DMS53 treated with DMSO at 0.1 percent for 48 hours (cell line): ENCODE measurements around the gene ZNF207.
A peak's percentile ranks its signal among the peaks of the same experiment; 100 is the strongest.
"Not testable (repeated sequence)": the region's sequence is repeated elsewhere in the genome, so short reads cannot be mapped to it uniquely, and the experiment has no call there.

Source experiments
- DNase-seq: peaks from one replicate; lab custom pipeline; 2025; ENCODE audit not compliant: unreplicated experiment; lab: John Stamatoyannopoulos, UW

The ZNF207 gene

DNA sequence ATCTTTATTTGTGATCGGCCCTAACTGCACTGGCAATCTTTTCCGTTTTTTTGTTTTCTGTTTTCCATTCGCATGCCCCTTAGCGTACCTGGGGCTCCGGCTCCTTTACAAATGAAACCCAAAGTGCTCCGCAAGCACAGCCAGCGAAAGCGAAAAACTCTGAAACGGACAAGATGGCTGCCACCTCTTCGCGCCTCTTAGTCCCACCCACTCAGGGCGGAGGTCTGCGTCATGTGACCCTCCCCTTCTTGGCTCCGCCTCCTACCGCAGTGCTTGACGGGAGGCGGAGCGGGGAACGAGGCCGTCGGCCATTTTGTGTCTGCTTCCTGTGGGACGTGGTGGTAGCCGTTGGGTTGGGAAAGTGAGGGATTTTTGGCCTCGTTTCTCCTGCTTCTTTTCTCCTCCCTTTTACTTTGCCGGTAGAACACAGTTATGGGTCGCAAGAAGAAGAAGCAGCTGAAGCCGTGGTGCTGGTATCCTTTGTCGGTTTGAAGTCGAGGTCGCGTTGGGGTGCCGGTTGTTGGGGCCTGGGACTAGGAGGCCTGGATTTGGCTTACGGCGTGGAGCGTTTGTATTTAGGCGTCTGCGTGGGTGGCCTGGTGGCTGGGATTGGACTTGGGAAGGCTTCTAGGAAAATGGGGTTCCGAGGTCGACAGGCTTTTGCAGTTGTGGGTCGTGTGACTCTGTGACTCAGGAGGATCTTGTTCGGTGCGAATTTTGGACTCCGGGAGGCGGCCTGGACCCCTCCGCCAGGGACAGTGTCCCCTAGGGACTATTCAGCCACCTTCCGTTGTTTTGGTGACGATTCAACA lies at the start of gene ZNF207:
Gene ZNF207 (plus strand): TSS at position 304 of the 812 bp plus-strand sequence. CDS start 129 bp downstream, at position 433.
- peak; percentile 82 for DNase-seq

DNA sequence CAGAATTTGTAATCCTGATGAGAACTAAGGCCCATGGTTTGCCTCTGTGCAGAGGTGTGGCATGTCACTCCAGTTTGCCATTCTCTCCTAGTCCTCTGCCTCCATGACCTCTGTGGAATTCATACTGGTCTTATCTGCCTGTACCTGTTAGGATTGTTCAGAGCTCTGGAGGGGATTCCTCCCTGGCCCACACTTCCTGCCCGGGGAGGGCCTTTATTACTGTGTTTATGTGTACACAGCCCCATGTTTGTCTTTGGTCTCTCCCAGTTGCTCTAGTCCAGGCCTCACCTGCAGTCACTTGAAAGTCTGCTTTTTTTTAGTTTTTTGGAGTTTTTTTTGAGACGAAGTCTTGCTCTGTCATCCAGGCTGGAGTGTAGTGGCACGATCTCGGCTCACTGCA lies 47.9 kb upstream of the ZNF207 start:
- DNase-seq = peak; percentile 56

DNA sequence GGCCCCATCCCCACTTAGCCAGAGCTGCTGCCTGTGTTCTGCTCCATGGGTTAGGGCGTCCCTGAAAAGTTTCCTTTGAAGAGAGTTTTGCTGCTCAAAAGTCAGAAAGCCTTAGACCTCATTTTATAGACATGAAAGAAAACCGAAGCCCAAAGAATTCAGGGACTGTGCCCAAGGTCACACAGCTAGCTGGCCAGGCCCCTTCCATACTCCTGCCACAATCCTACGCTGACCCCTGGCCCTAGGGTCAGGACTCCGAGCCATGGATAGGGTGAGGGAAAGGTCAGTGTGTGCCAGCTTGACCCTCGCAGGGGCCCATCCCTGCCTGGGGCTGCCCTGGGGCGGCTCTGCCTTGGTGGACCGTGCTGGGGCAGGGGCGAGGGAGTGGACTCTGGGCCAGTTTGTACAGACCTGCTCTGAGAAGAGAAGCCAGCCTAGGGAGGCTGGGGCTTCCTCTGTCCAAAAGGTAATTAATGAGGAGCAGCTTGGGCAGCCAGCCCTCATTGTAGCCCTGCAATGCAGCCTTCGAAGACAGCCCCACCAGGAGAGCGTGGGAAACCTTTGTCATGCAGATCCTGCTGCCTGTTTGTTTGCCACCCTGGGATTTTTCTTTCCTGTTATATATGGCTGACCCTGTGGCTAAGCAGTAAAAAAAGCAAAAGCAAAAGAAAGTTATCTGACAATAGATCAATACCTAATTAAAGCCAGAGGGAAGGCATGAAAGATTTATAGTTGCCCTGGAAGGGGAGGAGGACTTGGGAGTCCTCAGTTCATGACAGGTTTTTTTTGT lies 46.9 kb upstream of the ZNF207 start:
- no peak for DNase-seq

DNA sequence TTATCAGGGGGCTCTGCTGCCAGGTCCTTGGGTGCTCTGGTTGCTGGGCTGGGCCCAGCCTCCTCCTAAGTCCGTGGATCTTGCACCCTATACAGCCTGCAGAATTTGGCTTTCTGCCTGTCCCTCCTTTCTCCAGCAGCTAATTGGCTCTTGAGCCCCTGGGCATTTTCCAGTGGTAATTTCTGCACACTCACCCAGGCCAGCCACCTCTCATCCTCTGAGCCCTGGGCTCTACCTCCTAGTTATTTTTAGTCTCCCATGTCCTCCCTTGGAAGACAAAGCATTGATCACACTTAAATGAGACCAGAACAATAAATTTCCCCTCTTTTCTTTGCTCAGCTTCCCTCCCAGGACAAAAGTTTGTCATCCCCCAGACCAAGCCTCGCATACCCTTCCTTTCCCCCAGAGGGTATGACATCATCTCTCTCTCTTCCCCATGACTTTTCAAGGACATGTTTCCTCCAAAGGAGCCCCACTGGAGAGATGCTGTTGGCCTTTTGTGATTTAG lies 46.1 kb upstream of the ZNF207 start:
- no peak for DNase-seq

GRCh38 chr17:32305049-32305448 lies 44.9 kb upstream of the ZNF207 start:
- DNase-seq = no peak

DNA sequence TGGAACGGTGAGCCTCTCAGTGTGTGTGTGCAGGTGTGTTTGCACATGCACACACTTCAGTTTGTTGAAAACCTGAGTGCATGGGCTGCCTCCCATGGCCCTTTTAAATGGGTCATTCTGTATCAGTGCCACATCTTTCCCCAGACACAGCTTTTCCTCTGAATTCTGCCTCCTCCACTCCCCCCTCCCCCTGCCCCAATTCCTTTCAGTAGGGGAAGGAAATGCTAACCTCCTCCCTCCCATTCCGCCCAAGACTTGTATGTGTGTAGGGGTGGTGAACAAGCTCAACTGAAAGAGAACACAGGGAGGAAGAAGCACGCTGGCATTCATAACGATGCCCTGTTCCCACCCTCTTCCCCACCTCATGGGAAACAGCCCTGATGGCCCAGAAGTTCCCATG lies 42.3 kb upstream of the ZNF207 start:
- peak; percentile 12 for DNase-seq

DNA sequence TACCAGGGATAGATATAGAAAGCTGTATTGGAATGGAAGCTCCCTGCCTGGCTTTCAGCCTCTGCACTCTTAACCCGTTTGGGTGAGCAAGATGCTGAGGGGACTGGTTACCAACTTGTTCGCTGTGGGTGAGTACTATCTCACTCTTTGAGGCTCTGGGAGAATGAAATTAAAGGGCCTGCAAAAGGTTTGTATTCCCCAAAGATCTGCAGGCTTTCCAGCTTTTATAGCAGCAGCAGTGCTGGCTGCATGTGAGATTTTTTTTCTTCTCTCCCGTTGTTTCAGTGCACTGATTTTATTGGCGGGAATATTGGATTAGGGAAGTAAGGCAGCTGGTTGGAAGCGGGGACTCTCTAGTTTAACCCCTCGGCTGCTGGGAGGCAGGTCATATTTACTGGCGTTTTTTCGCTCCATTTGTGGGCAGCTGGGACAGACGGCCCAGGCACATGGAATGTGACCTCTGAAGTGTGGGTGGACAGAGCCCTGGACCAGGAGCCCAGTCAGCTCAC lies 38.9 kb upstream of the ZNF207 start:
- DNase-seq = no peak

DNA sequence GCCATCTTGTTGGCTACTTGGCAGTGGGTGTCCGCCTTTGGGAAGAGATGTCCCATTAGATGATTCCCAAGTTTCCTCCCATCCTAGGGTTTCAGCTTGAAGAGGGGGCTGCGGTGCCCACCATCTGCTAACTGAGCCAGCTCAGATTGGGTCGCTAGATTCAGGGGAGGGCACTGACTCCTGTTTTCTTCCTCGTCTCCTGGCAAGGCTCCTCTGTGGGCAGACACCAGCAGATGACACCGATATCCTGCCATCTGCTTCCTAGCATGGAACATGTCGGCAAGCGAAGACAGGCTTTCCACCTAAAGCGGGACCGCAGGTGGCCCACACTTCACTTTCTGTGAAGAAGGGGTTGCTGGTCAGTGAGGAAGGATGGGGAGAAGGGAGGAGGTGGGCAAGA lies 35.3 kb upstream of the ZNF207 start:
- no peak for DNase-seq

GRCh38 chr17:32315171-32315570 lies 34.8 kb upstream of the ZNF207 start:
- DNase-seq = no peak

DNA sequence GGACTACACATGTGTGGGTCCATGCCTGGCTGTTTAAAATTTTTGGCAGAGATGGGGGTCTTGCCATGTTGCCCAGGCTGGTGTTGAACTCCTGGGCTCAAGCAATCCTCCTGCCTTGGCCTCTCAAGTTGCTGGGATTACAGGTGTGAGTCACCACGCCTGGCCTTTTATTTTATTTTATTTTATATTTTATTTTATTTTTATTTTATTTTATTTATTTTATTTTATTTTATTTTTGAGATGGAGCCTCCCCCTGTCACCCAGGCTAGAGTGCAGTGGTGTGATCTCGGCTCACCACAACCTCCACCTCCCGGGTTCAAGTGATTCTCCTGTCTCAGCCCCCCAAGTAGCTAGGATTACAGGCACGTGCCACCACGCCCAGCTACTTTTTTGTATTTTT lies 33.3 kb upstream of the ZNF207 start:
- DNase-seq = not testable (repeated sequence)

- no peak for DNase-seq
Observed at GRCh38 chr17:32317353-32317752, 32.6 kb upstream of the ZNF207 start.

- no peak for DNase-seq
Observed at GRCh38 chr17:32318071-32318470, 31.9 kb upstream of the ZNF207 start.

- peak; percentile 33 for DNase-seq
Observed at GRCh38 chr17:32319548-32319905, 30.4 kb upstream of the ZNF207 start.

DNA sequence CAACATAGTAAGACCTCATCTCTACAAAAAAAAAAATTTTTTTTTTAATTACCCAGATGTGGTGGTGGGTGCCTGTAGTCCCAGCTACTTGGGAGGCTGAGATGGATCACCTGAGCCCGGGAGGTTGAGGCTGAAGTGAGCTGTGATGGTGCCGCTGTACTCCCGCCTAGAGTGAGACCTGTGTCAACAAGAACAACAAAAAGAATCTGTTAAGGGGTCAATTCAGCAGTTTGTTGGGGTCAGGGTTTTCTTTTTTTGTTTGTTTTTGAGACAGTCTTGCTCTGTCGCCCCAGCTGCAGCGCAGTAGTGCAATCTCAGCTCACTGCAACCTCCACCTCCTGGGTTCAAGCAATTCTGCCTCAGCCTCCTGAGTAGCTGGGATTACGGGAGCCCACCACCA lies 29.9 kb upstream of the ZNF207 start:
- DNase-seq = not testable (repeated sequence)

- no peak for DNase-seq
Observed at GRCh38 chr17:32320847-32321246, 29.1 kb upstream of the ZNF207 start.

GRCh38 chr17:32323046-32323445 lies 26.9 kb upstream of the ZNF207 start:
- DNase-seq = no peak

DNA sequence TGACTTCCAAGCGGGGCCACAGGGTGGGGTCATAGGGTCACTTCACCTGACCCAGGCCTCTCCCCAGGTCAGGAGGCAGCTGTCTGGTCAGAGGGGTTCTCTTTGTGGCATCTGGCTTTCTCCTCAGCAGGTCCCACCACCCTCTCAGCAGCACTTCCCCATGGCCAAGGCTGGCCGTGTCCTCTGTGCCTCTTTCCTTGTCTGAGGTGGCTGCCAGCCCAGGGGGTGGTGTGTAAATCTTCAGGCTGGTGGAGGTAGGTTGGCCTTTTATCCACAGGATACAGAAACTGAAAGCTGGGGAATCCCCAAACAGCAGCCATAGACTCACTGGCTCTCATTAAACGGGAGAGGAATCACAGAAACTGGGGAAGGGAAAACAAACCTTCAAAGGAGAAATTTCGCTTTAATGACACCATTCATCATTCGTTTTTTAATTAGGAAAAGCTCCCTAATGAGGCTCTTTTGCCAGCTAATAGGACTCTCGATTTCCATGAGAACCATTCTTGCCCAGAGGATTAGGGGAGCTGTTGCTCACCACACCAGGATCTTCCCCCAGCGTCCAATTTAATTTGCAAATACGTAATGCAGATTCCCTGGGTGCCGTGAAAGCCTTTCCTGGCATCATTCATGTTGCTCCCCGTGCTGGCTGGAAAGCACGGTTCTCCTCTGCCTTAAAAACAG lies 26.0 kb upstream of the ZNF207 start:
- DNase-seq = no peak

- DNase-seq = no peak
Observed at GRCh38 chr17:32327911-32328310, 22.0 kb upstream of the ZNF207 start.

DNA sequence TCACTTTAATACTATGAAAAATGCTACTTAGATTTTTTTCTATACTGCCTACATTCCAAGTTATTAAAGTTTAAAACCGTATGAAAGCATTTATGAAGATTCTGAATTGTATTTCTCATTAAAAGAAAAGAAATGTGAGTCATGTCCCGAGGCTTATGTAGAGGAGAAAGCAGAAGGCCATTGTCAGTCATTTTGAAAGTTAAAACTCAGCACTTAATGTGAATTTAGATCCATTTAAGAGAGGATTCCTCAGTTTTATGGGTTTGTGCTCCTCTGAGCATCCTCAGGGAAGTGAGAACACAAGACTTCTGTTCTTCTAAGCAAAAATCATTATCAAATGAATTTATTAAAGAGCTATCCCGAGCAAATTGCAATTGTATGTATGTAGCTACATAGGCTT lies 19.8 kb upstream of the ZNF207 start:
- no peak for DNase-seq

DNA sequence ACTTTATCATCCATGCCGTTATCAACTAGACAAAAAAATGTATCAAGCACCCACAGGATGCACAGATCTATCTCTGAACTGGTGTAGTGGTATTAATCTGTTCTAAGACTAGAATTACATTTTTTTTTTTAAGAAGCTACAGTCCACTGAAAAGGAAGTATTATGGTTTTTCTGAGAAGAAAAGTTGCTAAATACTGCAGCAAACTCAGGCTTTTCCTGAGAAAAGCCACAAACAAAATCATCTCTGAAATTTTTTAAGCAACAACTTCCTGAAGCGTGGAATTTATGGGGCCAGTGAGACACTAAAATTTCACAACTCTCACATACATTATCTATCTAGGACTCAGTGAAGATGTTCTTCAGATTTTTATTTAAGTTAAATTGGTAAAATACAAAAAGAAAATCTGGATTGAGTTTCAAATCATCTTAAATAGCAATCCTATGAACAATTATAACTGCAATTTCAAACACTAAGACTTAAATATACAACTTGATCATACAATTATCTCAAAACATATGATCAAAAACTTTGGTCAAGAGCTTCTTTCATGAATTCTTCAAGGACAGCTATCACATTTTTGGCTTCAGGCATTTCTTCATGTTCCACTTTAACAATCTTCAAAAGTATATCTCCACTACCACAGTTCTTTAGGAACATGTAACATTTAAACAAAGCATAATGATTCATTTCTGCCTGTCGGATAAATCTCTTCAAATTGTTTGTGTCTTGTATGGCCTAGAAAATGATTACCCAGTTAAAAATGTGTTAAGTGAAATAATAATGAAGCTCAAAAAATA lies 18.5 kb upstream of the ZNF207 start:
- DNase-seq = no peak

- DNase-seq = no peak
Observed at GRCh38 chr17:32333187-32333586, 16.8 kb upstream of the ZNF207 start.
